OCI-LY3 (cell line): ENCODE data around the gene AKT3.

Experiments used
- H2AFZ ChIP-seq: fragments of 200-600, 300-600 bp; shearing (Covaris generic); 2 replicates; pipeline ENCODE4 v1.6.0; 2014; ENCODE audit warnings: antibody characterized with exemption, low read depth, low read length
- H3K27ac ChIP-seq: fragments of 200-600, 300-600 bp; sonication (generic); 2 replicates; pipeline ENCODE4 v1.5.1; 2014; ENCODE audit warnings: mild to moderate bottlenecking, low read length, moderate library complexity, mixed read lengths
- H3K27me3 ChIP-seq: fragments of 200-600, 300-600 bp; sonication (generic); 2 replicates; pipeline ENCODE4 v1.6.1; 2014; ENCODE audit warnings: low read depth, low read length, mixed read lengths
- H3K36me3 ChIP-seq: fragments of 200-600, 300-600 bp; sonication (generic); replicated peaks from 2 replicates; pipeline ENCODE3; 2014; ENCODE audit warnings: low read depth, low read length, mixed read lengths
- H3K4me1 ChIP-seq: fragments of 300-600, 200-600 bp; sonication (generic); 2 replicates; pipeline ENCODE4 v1.6.1; 2014; ENCODE audit warnings: low read length, mixed read lengths
- H3K4me2 ChIP-seq: fragments of 200-600, 300-600 bp; sonication (generic); 2 replicates; pipeline ENCODE4 v1.6.1; 2014; ENCODE audit warnings: low read length, mixed read lengths
- H3K4me3 ChIP-seq: fragments of 300-600, 200-600 bp; sonication (generic); 2 replicates; pipeline ENCODE4 v1.5.1; 2014; ENCODE audit warnings: antibody characterized with exemption, mild to moderate bottlenecking, low read length, moderate library complexity
- H3K79me2 ChIP-seq: fragments of 300-600, 200-600 bp; shearing (Covaris generic); 2 replicates; pipeline ENCODE4 v1.6.1; 2014; ENCODE audit warnings: mild to moderate bottlenecking, low read length, mixed read lengths
- H3K9ac ChIP-seq: fragments of 300-600, 200-600 bp; shearing (Covaris generic); 2 replicates; pipeline ENCODE4 v1.6.0; 2014; ENCODE audit warnings: mild to moderate bottlenecking, low read length, moderate library complexity
- H3K9me3 ChIP-seq: fragments of 200-600, 300-600 bp; shearing (Covaris generic); 2 replicates; pipeline ENCODE4 v1.6.1; 2014; ENCODE audit warnings: low read length, mixed read lengths; ENCODE audit not compliant: insufficient read depth
- H4K20me1 ChIP-seq: fragments of 200-600, 300-600 bp; sonication (generic); 2 replicates; pipeline ENCODE4 v1.6.1; 2016; ENCODE audit warnings: low read length, mixed read lengths; ENCODE audit not compliant: insufficient read depth
- EZH2phosphoT487 ChIP-seq: fragments of 200-600 bp; shearing (Covaris generic); IDR thresholded peaks from 2 replicates; pipeline ENCODE4 v1.6.1; 2018; ENCODE audit warnings: antibody characterized with exemption, mixed run types, low read depth
- TF ChIP-seq, protein P1 (sequence below): fragments of 200-600, 300-600 bp; sonication (generic); IDR thresholded peaks from 2 replicates; pipeline ENCODE4 v1.5.1; 2014; ENCODE audit warnings: antibody characterized with exemption, low read length, low read depth

The AKT3 gene

DNA sequence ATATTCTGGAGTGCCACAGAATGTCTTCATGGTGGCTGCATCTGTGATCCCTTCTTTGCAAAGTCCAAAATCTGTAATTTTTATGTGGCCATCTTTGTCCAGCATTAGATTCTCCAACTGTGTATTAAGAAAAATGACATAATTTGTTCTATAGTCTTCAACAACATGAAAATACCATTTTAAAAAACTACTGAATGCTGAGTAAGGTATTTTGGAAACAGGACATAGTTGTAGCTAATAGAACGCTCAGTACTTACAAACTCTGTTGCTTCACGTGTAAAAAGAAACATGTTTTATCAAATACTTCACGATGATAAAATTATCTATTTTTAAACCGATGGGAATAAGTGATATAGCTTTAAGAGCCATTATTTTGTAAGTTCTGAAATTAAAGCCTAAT, 286.3 kb downstream of the AKT3 start:
- Histone ChIP-seq H3K9ac (no peak overlapping the region), H3K27me3 (no peaks in the 10 kb centered on the region), H3K79me2 (no peaks in the 10 kb centered on the region), H3K36me3 (peaks cover 15% of the 10 kb centered on the region), H4K20me1 (no peaks in the 10 kb centered on the region), H2AFZ (no peak overlapping the region), H3K4me3 (no peak overlapping the region), H3K4me1 (no peaks in the 10 kb centered on the region), H3K27ac (no peak overlapping the region), H3K9me3 (no peaks in the 10 kb centered on the region), H3K4me2 (no peak overlapping the region)
- TF ChIP-seq, protein P1, sequence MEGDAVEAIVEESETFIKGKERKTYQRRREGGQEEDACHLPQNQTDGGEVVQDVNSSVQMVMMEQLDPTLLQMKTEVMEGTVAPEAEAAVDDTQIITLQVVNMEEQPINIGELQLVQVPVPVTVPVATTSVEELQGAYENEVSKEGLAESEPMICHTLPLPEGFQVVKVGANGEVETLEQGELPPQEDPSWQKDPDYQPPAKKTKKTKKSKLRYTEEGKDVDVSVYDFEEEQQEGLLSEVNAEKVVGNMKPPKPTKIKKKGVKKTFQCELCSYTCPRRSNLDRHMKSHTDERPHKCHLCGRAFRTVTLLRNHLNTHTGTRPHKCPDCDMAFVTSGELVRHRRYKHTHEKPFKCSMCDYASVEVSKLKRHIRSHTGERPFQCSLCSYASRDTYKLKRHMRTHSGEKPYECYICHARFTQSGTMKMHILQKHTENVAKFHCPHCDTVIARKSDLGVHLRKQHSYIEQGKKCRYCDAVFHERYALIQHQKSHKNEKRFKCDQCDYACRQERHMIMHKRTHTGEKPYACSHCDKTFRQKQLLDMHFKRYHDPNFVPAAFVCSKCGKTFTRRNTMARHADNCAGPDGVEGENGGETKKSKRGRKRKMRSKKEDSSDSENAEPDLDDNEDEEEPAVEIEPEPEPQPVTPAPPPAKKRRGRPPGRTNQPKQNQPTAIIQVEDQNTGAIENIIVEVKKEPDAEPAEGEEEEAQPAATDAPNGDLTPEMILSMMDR = no peak
- no peak for TF ChIP-seq EZH2phosphoT487

DNA sequence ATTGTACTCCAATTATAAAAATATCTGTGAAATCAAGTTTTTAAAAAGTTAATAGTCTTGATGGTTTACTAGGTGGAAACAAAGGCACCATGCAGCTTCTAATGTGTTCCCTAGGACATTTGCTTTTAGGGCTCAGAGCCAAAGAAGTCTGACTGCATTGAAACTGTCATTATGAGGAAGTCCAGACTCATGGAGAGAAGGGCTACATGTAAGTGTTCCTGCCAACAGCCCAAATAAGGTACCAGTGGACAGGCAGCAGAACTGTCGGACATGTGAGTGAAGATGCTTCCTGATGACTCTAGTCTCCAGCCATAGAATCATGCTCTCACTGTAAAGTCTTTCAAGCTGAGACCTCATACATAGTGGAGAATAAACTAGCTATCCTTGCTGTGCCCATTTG, 287.6 kb downstream of the AKT3 start:
- TF ChIP-seq, protein P1 = no peak
- TF ChIP-seq EZH2phosphoT487 = no peak
- no peak overlapping the region for H3K9ac ChIP-seq
- H3K4me3 ChIP-seq = no peak overlapping the region
- no peak overlapping the region for H3K27ac ChIP-seq
- no peaks in the 10 kb centered on the region for H3K79me2 ChIP-seq
- peaks cover 15% of the 10 kb centered on the region for H3K36me3 ChIP-seq
- H3K4me2 ChIP-seq = no peak overlapping the region
- no peak overlapping the region for H2AFZ ChIP-seq
- H3K4me1 ChIP-seq = no peaks in the 10 kb centered on the region
- no peaks in the 10 kb centered on the region for H4K20me1 ChIP-seq
- no peaks in the 10 kb centered on the region for H3K27me3 ChIP-seq
- H3K9me3 ChIP-seq = no peaks in the 10 kb centered on the region

DNA sequence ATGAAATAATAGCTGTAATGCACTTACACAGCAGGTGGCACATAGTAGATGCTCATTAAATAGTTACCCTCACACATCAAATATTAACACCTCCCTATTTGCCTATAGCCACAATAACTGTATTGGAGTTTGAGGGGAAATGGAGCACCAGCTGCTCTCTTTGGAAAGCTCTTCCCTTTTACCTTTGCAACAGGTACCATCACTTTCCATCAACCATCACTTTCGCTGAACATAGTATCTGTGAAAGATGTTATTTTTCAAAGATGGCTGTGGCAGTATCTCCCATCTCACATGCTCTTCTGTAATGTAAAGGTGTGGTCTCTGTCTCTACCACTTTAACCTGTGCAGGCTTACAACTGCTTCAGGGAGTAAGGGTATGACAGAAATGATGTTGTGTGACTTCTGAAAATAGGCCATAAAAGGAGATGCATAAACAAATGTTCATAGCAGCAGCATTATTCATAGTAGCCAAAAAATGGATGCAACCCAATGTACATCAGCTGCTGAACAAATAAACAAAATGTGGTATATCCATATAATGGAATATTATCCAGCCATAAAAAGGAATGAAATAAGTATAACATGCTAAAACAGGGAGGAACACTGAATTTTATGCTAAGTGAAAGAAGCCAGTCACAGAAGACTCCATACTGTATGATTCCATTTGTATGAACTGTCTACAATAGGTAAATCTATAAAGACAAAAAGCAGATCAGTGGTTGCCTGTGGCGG, 288.3 kb downstream of the AKT3 start:
- Histone ChIP-seq H3K9me3 (no peaks in the 10 kb centered on the region), H3K27ac (no peak overlapping the region), H3K4me1 (no peaks in the 10 kb centered on the region), H3K79me2 (no peaks in the 10 kb centered on the region), H2AFZ (no peak overlapping the region), H3K9ac (no peak overlapping the region), H4K20me1 (no peaks in the 10 kb centered on the region), H3K4me2 (no peak overlapping the region), H3K27me3 (no peaks in the 10 kb centered on the region), H3K36me3 (peaks cover 15% of the 10 kb centered on the region), H3K4me3 (no peak overlapping the region)
- TF ChIP-seq EZH2phosphoT487 = no peak
- TF ChIP-seq, protein P1 = no peak

DNA sequence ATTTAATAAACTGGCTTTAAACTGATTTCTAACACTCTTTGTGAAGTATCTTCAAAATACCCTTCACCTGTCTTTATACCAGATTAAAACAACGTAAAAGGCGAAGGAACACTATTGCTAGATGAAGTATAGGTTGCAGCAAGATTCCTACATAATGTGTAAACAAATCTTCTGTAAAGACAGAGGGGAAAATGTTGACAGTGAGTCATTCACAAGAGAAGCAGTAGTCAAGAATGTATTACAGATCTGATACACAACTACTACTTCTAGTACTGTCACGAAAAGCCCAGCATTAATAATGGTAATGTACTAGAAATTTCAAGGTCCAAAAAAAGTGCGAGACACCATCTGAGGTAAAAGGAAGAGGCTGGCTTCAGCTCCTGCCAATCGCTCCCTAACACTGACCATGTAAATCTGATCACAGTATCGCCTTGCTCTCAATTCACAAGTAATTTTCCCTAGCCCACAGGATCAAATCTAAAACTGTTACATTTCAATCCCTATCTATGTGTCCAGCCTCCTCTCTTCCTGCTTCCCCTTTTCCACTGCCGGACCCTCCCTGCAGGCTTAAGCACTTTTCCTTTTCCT, 290.4 kb downstream of the AKT3 start:
- Histone ChIP-seq H3K4me2 (no peak overlapping the region), H3K4me3 (no peak overlapping the region), H3K9me3 (no peaks in the 10 kb centered on the region), H3K36me3 (peaks cover 15% of the 10 kb centered on the region), H3K9ac (no peak overlapping the region), H2AFZ (no peak overlapping the region), H4K20me1 (no peaks in the 10 kb centered on the region), H3K4me1 (no peaks in the 10 kb centered on the region), H3K79me2 (no peaks in the 10 kb centered on the region), H3K27me3 (no peaks in the 10 kb centered on the region), H3K27ac (no peak overlapping the region)
- TF ChIP-seq, protein P1 = no peak
- TF ChIP-seq EZH2phosphoT487 = no peak
